GM21526 (cell line): ENCODE measurements around the gene POLR2F.

Experiments used
- ATAC-seq: cut with Tn5 transposase; IDR thresholded peaks from one replicate; pipeline ENCODE4 v1.9.1; 2021; ENCODE audit warnings: moderate library complexity; ENCODE audit not compliant: unreplicated experiment, low FRiP score

The POLR2F gene

GRCh38 chr22:37976547-37976946, 23.0 kb downstream of the POLR2F start:
- no peak for ATAC-seq

- no peak for ATAC-seq
Measured at GRCh38 chr22:37979782-37980181, 26.3 kb downstream of the POLR2F start.

GRCh38 chr22:37981282-37982011, 27.9 kb downstream of the POLR2F start:
- no peak for ATAC-seq

GRCh38 chr22:37982151-37982785, 28.8 kb downstream of the POLR2F start:
- no peak for ATAC-seq

GRCh38 chr22:37982938-37983859, 29.7 kb downstream of the POLR2F start:
- no peak for ATAC-seq

GRCh38 chr22:37983860-37984791, 30.6 kb downstream of the POLR2F start, which contains the start of gene SOX10:
Gene SOX10, minus strand, starts transcription at chr22:37984555. Its CDS starts 771 bp downstream, at chr22:37983784.
- ATAC-seq = no peak

- no peak for ATAC-seq
Measured at GRCh38 chr22:37985050-37985585, 31.6 kb downstream of the POLR2F start.

- no peak for ATAC-seq
Measured at GRCh38 chr22:37985751-37986281, 32.3 kb downstream of the POLR2F start.

GRCh38 chr22:37986371-37986770, 32.9 kb downstream of the POLR2F start:
- ATAC-seq = no peak

GRCh38 chr22:37989146-37990045, 35.9 kb downstream of the POLR2F start:
- no peak for ATAC-seq

GRCh38 chr22:37990301-37990700, 36.8 kb downstream of the POLR2F start:
- no peak for ATAC-seq

GRCh38 chr22:37990862-37991261, 37.4 kb downstream of the POLR2F start:
- ATAC-seq = no peak

GRCh38 chr22:37991731-37992442, 38.4 kb downstream of the POLR2F start:
- no peak for ATAC-seq

GRCh38 chr22:37994049-37994448, 40.5 kb downstream of the POLR2F start:
- ATAC-seq = no peak

- no peak for ATAC-seq
Measured at GRCh38 chr22:37994982-37995381, 41.5 kb downstream of the POLR2F start.

- no peak for ATAC-seq
Measured at GRCh38 chr22:37995460-37995859, 42.0 kb downstream of the POLR2F start.

- no peak for ATAC-seq
Measured at GRCh38 chr22:37996079-37996478, 42.6 kb downstream of the POLR2F start.
